ENCODE data around the gene GABBR2. TPM values are rescaled to one million over a fixed set of nuclear protein-coding genes. Genes with fewer than 3 reads are reported as not detected.
A peak's percentile ranks its signal among the peaks of the same experiment; 100 is the strongest.

Gene GABBR2
- total RNA-seq, 2 experiments from 2014 or later, result not detected

DNA sequence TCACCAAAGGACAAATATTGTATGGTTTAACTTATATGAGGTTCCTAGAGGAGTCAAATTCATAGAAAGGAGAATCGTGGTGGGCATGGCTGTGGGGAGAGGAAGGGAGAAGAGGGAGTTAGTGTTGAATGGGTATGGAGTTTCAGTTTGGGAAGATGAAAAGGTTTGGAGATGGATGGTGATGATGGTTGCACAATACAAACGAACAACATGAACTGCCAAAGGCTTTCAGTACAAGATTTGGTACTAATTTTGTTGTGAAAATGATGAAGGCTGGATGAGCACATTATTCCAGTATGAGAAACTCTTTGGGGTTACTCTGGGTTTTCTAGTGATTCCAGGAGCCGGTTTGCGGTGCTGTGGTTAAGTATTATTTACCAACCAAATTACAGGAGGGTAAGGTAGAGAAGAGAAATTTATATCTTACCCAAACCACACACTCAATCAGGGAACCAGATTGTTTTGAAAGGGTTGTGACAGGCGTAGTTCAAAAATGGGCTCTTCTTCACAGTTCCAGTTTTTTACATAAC lies 341.3 kb downstream of the GABBR2 start:
- Histone ChIP-seq H3K36me3 (ENCODE audit: insufficient read depth, low read length) (no peaks in the 10 kb centered on the region), H3K79me2 (ENCODE audit: insufficient read depth, low read depth, low read length) (no peaks in the 10 kb centered on the region), H3K9me3 (ENCODE audit: low read length) (peaks cover 17% of the 10 kb centered on the region), H3K4me2 (ENCODE audit: low read length) (no peak overlapping the region), H3K9me2 (ENCODE audit: insufficient read depth, low read length) (no peaks in the 10 kb centered on the region), H3K4me1 (ENCODE audit: insufficient read depth, low read length, poor library complexity, severe bottlenecking) (no peaks in the 10 kb centered on the region), H4K20me1 (ENCODE audit: insufficient read depth, low read length) (no peaks in the 10 kb centered on the region), H3K4me3 (ENCODE audit: low read depth, low read length, poor library complexity, severe bottlenecking) (no peak overlapping the region), H3K27ac (ENCODE audit: low read depth, low read length, poor library complexity, severe bottlenecking) (no peak overlapping the region), H2AFZ (ENCODE audit: low read length) (no peak overlapping the region)
- BruUV-seq (replicated peaks), result no TSS peak
- intact Hi-C loops (cut with micrococcal nuclease; ENCODE audit: unreplicated experiment), result no loop called here
- ChIA-PET POLR2A (no interaction called here), CTCF (ENCODE audit: unreplicated experiment) (no interaction called here)
- DNase-seq (ENCODE audit: low spot score), result no peak
- TF ChIP-seq CTCF (conservative IDR thresholded peaks at IDR 0.05; ENCODE audit: low read length), result no peak
- TF ChIP-seq EZH2phosphoT487 (IDR thresholded peaks at IDR 0.05; ENCODE audit: borderline replicate concordance, low read depth, low read length), result no peak

DNA sequence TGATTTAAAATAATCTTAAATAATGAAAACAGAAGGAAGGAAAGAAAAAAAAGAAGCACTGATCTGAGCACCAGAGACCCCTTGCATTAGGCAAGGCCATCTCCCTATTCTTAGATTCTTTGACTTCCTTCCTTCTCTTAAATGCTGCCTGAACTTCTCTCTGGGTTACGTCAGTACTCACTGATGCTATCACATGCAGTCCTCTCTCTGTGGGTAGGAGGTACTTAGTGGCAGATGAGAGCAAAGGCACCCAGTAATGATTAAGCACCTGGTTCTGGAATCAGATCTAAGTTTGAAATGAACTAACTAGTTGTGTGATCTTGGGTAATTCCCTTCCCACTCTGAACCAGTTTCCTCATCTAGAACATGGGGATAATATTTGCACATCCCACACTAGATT lies 343.0 kb downstream of the GABBR2 start:
- no peak overlapping the region for H2AFZ ChIP-seq (ENCODE audit: low read length)
- H3K9me2 ChIP-seq (ENCODE audit: insufficient read depth, low read length), result no peaks in the 10 kb centered on the region
- no peak overlapping the region for H3K4me3 ChIP-seq (ENCODE audit: low read depth, low read length, poor library complexity, severe bottlenecking)
- H4K20me1 ChIP-seq (ENCODE audit: insufficient read depth, low read length), result no peaks in the 10 kb centered on the region
- no peaks in the 10 kb centered on the region for H3K36me3 ChIP-seq (ENCODE audit: insufficient read depth, low read length)
- H3K9me3 ChIP-seq (ENCODE audit: low read length), result peaks cover 17% of the 10 kb centered on the region
- ChIA-PET CTCF (ENCODE audit: unreplicated experiment) (interaction anchor here (0.6 kb wide), 1 partner anchor 733 kb away, joined by 3 read pairs; the partner anchor contains the start of gene TSTD2), POLR2A (interaction anchor here (0.6 kb wide), 1 partner anchor 10 kb away, joined by 3 read pairs; no protein-coding TSS in a partner anchor)
- no peak overlapping the region for H3K27ac ChIP-seq (ENCODE audit: low read depth, low read length, poor library complexity, severe bottlenecking)
- H3K79me2 ChIP-seq (ENCODE audit: insufficient read depth, low read depth, low read length), result no peaks in the 10 kb centered on the region
- DNase-seq (ENCODE audit: low spot score), result no peak
- BruUV-seq (replicated peaks), result no TSS peak
- H3K4me1 ChIP-seq (ENCODE audit: insufficient read depth, low read length, poor library complexity, severe bottlenecking), result no peaks in the 10 kb centered on the region
- intact Hi-C loops (cut with micrococcal nuclease; ENCODE audit: unreplicated experiment), result no loop called here
- H3K4me2 ChIP-seq (ENCODE audit: low read length), result no peak overlapping the region
- TF ChIP-seq EZH2phosphoT487 (IDR thresholded peaks at IDR 0.05; ENCODE audit: borderline replicate concordance, low read depth, low read length) (no peak), CTCF (conservative IDR thresholded peaks at IDR 0.05; ENCODE audit: low read length) (no peak)

- H3K4me3 ChIP-seq (ENCODE audit: low read depth, low read length, poor library complexity, severe bottlenecking), result no peak overlapping the region
- no peak overlapping the region for H3K27ac ChIP-seq (ENCODE audit: low read depth, low read length, poor library complexity, severe bottlenecking)
- ChIA-PET CTCF (ENCODE audit: unreplicated experiment) (interaction anchor here (0.6 kb wide), 1 partner anchor 732 kb away, joined by 3 read pairs; the partner anchor contains the start of gene TSTD2), POLR2A (interaction anchor here (0.6 kb wide), 1 partner anchor 11 kb away, joined by 3 read pairs; no protein-coding TSS in a partner anchor)
- intact Hi-C loops (cut with micrococcal nuclease; ENCODE audit: unreplicated experiment), result no loop called here
- H3K79me2 ChIP-seq (ENCODE audit: insufficient read depth, low read depth, low read length), result no peaks in the 10 kb centered on the region
- BruUV-seq (replicated peaks), result no TSS peak
- H3K4me1 ChIP-seq (ENCODE audit: insufficient read depth, low read length, poor library complexity, severe bottlenecking), result no peaks in the 10 kb centered on the region
- no peaks in the 10 kb centered on the region for H4K20me1 ChIP-seq (ENCODE audit: insufficient read depth, low read length)
- H3K9me3 ChIP-seq (ENCODE audit: low read length), result peaks cover 17% of the 10 kb centered on the region
- TF ChIP-seq CTCF (conservative IDR thresholded peaks at IDR 0.05; ENCODE audit: low read length), result peak; percentile 82
- TF ChIP-seq EZH2phosphoT487 (IDR thresholded peaks at IDR 0.05; ENCODE audit: borderline replicate concordance, low read depth, low read length), result no peak
- H3K9me2 ChIP-seq (ENCODE audit: insufficient read depth, low read length), result no peaks in the 10 kb centered on the region
- H3K36me3 ChIP-seq (ENCODE audit: insufficient read depth, low read length), result no peaks in the 10 kb centered on the region
- H3K4me2 ChIP-seq (ENCODE audit: low read length), result no peak overlapping the region
- H2AFZ ChIP-seq (ENCODE audit: low read length), result no peak overlapping the region
- peak; percentile 37 for DNase-seq (ENCODE audit: low spot score)
Measured at GRCh38 chr9:98365227-98365669, 343.5 kb downstream of the GABBR2 start.
